Measurements from ENCODE around the gene LTBP2.

DNA sequence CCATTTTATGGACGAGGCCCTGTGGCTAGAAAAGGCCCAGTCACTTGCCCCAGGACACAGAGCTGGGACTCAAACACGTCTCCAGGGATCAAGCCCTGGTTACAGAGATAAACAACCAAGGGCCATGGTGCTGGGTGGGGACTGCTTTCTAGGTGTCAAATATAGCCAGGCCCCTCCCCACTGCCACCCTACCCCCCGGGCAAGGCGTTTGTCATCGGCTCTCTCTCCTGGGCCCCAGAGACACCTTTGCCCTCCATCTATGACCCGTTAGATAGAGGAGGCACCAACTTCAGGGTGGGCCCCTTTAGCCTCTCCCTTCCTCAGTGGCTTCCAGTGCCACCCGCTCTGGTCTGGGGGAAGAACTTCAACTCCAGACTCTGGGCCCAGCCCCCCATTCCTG lies 18.0 kb downstream of the LTBP2 start:
- TF ChIP-seq, protein P1, sequence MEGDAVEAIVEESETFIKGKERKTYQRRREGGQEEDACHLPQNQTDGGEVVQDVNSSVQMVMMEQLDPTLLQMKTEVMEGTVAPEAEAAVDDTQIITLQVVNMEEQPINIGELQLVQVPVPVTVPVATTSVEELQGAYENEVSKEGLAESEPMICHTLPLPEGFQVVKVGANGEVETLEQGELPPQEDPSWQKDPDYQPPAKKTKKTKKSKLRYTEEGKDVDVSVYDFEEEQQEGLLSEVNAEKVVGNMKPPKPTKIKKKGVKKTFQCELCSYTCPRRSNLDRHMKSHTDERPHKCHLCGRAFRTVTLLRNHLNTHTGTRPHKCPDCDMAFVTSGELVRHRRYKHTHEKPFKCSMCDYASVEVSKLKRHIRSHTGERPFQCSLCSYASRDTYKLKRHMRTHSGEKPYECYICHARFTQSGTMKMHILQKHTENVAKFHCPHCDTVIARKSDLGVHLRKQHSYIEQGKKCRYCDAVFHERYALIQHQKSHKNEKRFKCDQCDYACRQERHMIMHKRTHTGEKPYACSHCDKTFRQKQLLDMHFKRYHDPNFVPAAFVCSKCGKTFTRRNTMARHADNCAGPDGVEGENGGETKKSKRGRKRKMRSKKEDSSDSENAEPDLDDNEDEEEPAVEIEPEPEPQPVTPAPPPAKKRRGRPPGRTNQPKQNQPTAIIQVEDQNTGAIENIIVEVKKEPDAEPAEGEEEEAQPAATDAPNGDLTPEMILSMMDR (IDR thresholded peaks at IDR 0.05) = no peak
- TF ChIP-seq POLR2A (IDR thresholded peaks at IDR 0.05) = no peak
